Measurements from ENCODE around the gene PTCH2.
"Not testable (repeated sequence)": the region's sequence is repeated elsewhere in the genome, so short reads cannot be mapped to it uniquely, and the experiment has no call there.

- TF ChIP-seq ZNF274 (IDR thresholded peaks at IDR 0.05; ENCODE audit: low read length); ZNF274 (tag by site-specific recombination; IDR thresholded peaks at IDR 0.05; ENCODE audit: borderline replicate concordance); SETDB1 (IDR thresholded peaks at IDR 0.05; ENCODE audit: insufficient read length, low read length); PATZ1 (tag by site-specific recombination; IDR thresholded peaks at IDR 0.05); KLF8 (tag by site-specific recombination; IDR thresholded peaks at IDR 0.05); CTCF (tag by site-specific recombination; IDR thresholded peaks at IDR 0.05); ZNF394 (tag by site-specific recombination; IDR thresholded peaks at IDR 0.05; ENCODE audit: borderline replicate concordance); PRDM6 (tag by site-specific recombination; IDR thresholded peaks at IDR 0.05); ZFHX2 (tag by site-specific recombination; conservative IDR thresholded peaks at IDR 0.05); ZNF645 (tag by site-specific recombination; IDR thresholded peaks at IDR 0.05); ZNF660 (tag by site-specific recombination; IDR thresholded peaks at IDR 0.05); ZNF76 (tag by site-specific recombination; IDR thresholded peaks at IDR 0.05; ENCODE audit: borderline replicate concordance, low read depth); ZNF585B (tag by site-specific recombination; IDR thresholded peaks at IDR 0.05): not testable (repeated sequence)
Observed at GRCh38 chr1:44815926-44816325, 27.1 kb downstream of the PTCH2 start.

Data from HEK293 (cell line).